Lung (tissue), 12 donors: ENCODE data around the gene KIAA1143. TPM values are rescaled to one million over a fixed set of nuclear protein-coding genes. Genes with fewer than 3 reads are reported as not detected.

Source experiments
- ATAC-seq: fragments of 200-7000 bp; cut with Tn5 transposase; one replicate; pipeline ENCODE4 v1.9.1; 2020; ENCODE audit warnings: moderate number of reproducible peaks; ENCODE audit not compliant: insufficient read depth, low FRiP score
- DNase-seq, 3 donors: peaks; one replicate each; pipeline ENCODE4 v3.0.0-alpha.2; 2013 to 2017
- H3K27ac ChIP-seq, 2 donors: one replicate each; pipeline ENCODE4 v1.5.1; 2013; ENCODE audit warnings: mild to moderate bottlenecking in 2 of 2, moderate library complexity in 2 of 2, control low read depth in 1 of 2, inconsistent platforms in 1 of 2, low read depth in 1 of 2, low read length in 1 of 2
- H3K27me3 ChIP-seq, 3 donors: one replicate each; pipeline ENCODE4 v1.5.1; 2013; ENCODE audit warnings: low read length in 2 of 3; ENCODE audit not compliant: control insufficient read depth in 3 of 3, insufficient read depth in 3 of 3
- H3K36me3 ChIP-seq, 4 donors: one replicate each; pipeline ENCODE4 v1.5.1; 2013; ENCODE audit warnings: low read length in 4 of 4, mild to moderate bottlenecking in 1 of 4, moderate library complexity in 1 of 4; ENCODE audit not compliant: control insufficient read depth in 4 of 4, insufficient read depth in 4 of 4
- H3K4me1 ChIP-seq, 5 donors: one replicate each; pipeline ENCODE4 v1.5.1; 2013; ENCODE audit warnings: low read length in 5 of 5, mild to moderate bottlenecking in 2 of 5, moderate library complexity in 1 of 5; ENCODE audit not compliant: control insufficient read depth in 5 of 5, insufficient read depth in 5 of 5
- H3K4me3 ChIP-seq: one replicate; pipeline ENCODE4 v1.5.1; 2013; ENCODE audit warnings: mild to moderate bottlenecking, control low read depth, moderate library complexity
- H3K9ac ChIP-seq, 2 donors: one replicate each; pipeline ENCODE4 v1.5.1; 2013; ENCODE audit warnings: low read length in 2 of 2, control low read depth in 1 of 2; ENCODE audit not compliant: insufficient read depth in 1 of 2
- H3K9me3 ChIP-seq, 4 donors: one replicate each; pipeline ENCODE4 v1.5.1; 2013; ENCODE audit warnings: low read length in 3 of 4, mild to moderate bottlenecking in 1 of 4, moderate library complexity in 1 of 4; ENCODE audit not compliant: control insufficient read depth in 4 of 4, insufficient read depth in 3 of 4
- CTCF ChIP-seq: IDR thresholded peaks from 2 replicates; pipeline ENCODE4 v1.5.1; 2012; ENCODE audit warnings: mild to moderate bottlenecking; ENCODE audit errors: control extremely low read depth, extremely low read depth
- WGBS, 2 donors: extraction: QIAGEN DNeasy Blood & Tissue Kit; methylation state at CpG; one replicate each; pipeline ENCODE4 v1.1.7; 2013; 5-methylcytosine and 5-hydroxymethylcytosine counted together
- polyA plus RNA-seq, 2 donors: library from polyadenylated mRNA; stranded (reverse); fragments of 200-250 nt; gene quantifications; one replicate each; pipeline ENCODE4 v1.2.1, GENCODE V29; 2013
- total RNA-seq, 2 donors: library from RNA; depleted of rRNA in 1 of 2; stranded (reverse); fragments of >200 nt in 1 of 2; gene quantifications; one replicate each; pipeline ENCODE4 v1.2.1, GENCODE V29; 2014 to 2021
- donor health status: control.
- donor health status: control.
- donor health status: Bipolar disorder and iron deficiency.
- donor health status: healthy.
- donor health status: DM: yes; HTN: yes; CAD: no.

KIAA1143 gene
- total and polyA plus RNA-seq, 4 donors = 9.3 to 27.5 (median 15.5) TPM

GRCh38 chr3:44802011-44802410 is 40.6 kb upstream of the KIAA1143 start:
- Histone ChIP-seq H3K4me3 (no peak overlapping the region), H3K9me3 (no peaks in the 10 kb centered on the region), H3K27ac (no peak overlapping the region), H3K9ac (no peak overlapping the region), H3K27me3 (no peaks in the 10 kb centered on the region), H3K4me1 (no peaks in the 10 kb centered on the region), H3K36me3 (peaks cover 0 to 3% (median 1%) of the 10 kb centered on the region in 4 donors)
- DNase-seq (no peak), ATAC-seq (no peak)
- WGBS, 2 donors = 27 to 63% methylated on average over 2 of the region's 2 CpGs
- TF ChIP-seq CTCF = no peak

- WGBS, 2 donors = 94 to 95% methylated on average over 4 of the region's 4 CpGs
- Histone ChIP-seq H3K4me1 (no peaks in the 10 kb centered on the region), H3K4me3 (no peak overlapping the region), H3K9ac (no peak overlapping the region), H3K27me3 (no peaks in the 10 kb centered on the region), H3K27ac (no peak overlapping the region), H3K36me3 (peaks cover 0 to 9% (median 2%) of the 10 kb centered on the region in 4 donors), H3K9me3 (no peaks in the 10 kb centered on the region)
- TF ChIP-seq CTCF = no peak
- ATAC-seq (no peak), DNase-seq (no peak)
Measured at GRCh38 chr3:44795197-44795596, 33.8 kb upstream of the KIAA1143 start.

DNA sequence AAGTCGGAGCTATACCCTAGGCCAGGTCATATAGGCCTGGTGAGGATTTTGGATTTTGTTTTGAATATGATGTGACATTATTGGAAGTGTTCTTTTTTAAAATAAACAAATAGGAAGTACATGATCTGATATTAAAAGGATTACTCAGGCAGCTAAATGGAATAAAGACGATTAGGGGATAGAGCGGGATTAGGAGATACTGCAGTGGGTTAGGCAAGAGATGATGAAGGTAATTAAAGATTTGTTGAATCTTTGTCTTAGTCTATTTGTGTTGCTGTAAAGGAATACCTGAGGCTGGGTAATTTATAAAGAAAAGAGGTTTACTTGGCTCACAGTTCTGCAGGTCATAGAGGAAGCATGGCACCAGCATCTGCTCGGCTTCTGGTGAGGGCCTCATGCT is 21.5 kb upstream of the KIAA1143 start:
- H3K4me1 ChIP-seq = no peaks in the 10 kb centered on the region
- DNase-seq (no peak), ATAC-seq (no peak)
- 97% methylated on average over 4 of the region's 4 CpGs for WGBS, 2 donors
- no peak overlapping the region for H3K27ac ChIP-seq
- H3K4me3 ChIP-seq = no peak overlapping the region
- no peaks in the 10 kb centered on the region for H3K27me3 ChIP-seq
- H3K36me3 ChIP-seq = peaks cover 0 to 20% (median 4%) of the 10 kb centered on the region in 4 donors
- no peaks in the 10 kb centered on the region for H3K9me3 ChIP-seq
- no peak for TF ChIP-seq CTCF
- no peak overlapping the region for H3K9ac ChIP-seq

- Histone ChIP-seq H3K27me3 (no peaks in the 10 kb centered on the region), H3K9me3 (peaks cover 0 to 32% (median 6%) of the 10 kb centered on the region in 4 donors), H3K4me1 (no peaks in the 10 kb centered on the region), H3K27ac (no peak overlapping the region), H3K9ac (no peak overlapping the region), H3K4me3 (no peak overlapping the region), H3K36me3 (peaks cover 0 to 18% (median 2%) of the 10 kb centered on the region in 4 donors)
- 97 to 98% methylated on average over 1 of the region's 1 CpG for WGBS, 2 donors
- TF ChIP-seq CTCF = no peak
- ATAC-seq (no peak), DNase-seq (no peak)
Measured at GRCh38 chr3:44772099-44772442, 10.7 kb upstream of the KIAA1143 start.
